Trophoblast cell (in vitro differentiated cells and primary cell): ENCODE data around the gene ADGRF3.
A peak's percentile ranks its signal among the peaks of the same experiment; 100 is the strongest.

ENCODE experiments used
- DNase-seq, 2 donors: peaks; one replicate each; pipeline ENCODE4 v3.0.0-alpha.2; 2016
- H2AFZ ChIP-seq: 2 replicates; pipeline ENCODE4 v1.6.1; 2013; ENCODE audit warnings: low read length, moderate library complexity, mild to moderate bottlenecking; ENCODE audit not compliant: insufficient read depth, poor library complexity
- H2AK5ac ChIP-seq: 2 replicates; pipeline ENCODE4 v1.6.1; 2013; ENCODE audit warnings: mild to moderate bottlenecking, low read length
- H2BK120ac ChIP-seq: 2 replicates; pipeline ENCODE4 v1.6.1; 2013; ENCODE audit warnings: low read length, mild to moderate bottlenecking, moderate library complexity; ENCODE audit not compliant: insufficient read depth, poor library complexity
- H2BK12ac ChIP-seq: 2 replicates; pipeline ENCODE4 v1.6.1; 2013; ENCODE audit warnings: mild to moderate bottlenecking, low read length, moderate library complexity
- H2BK5ac ChIP-seq: 2 replicates; pipeline ENCODE4 v1.6.1; 2013; ENCODE audit warnings: low read length, low read depth, moderate library complexity, mild to moderate bottlenecking; ENCODE audit not compliant: poor library complexity
- H3K14ac ChIP-seq: 2 replicates; pipeline ENCODE4 v1.6.1; 2013; ENCODE audit warnings: mild to moderate bottlenecking, low read length
- H3K18ac ChIP-seq: 2 replicates; pipeline ENCODE4 v1.6.1; 2013; ENCODE audit warnings: mild to moderate bottlenecking, low read length
- H3K23ac ChIP-seq: 2 replicates; pipeline ENCODE4 v1.6.1; 2013; ENCODE audit warnings: low read length
- H3K27ac ChIP-seq: 2 replicates; pipeline ENCODE4 v1.5.1; 2013; ENCODE audit warnings: low read depth, mild to moderate bottlenecking, inconsistent platforms, low read length, moderate library complexity
- H3K27me3 ChIP-seq: 2 replicates; pipeline ENCODE4 v1.6.1; 2013; ENCODE audit warnings: inconsistent platforms, mild to moderate bottlenecking, low read length, moderate library complexity; ENCODE audit not compliant: insufficient read depth
- H3K36me3 ChIP-seq, 2 experiments: 1 replicate in 1 of 2; 2 replicates in 1 of 2; pipeline ENCODE4 v1.6.1; 2013; ENCODE audit warnings: low read length in 2 of 2, mild to moderate bottlenecking in 2 of 2, moderate library complexity in 1 of 2; ENCODE audit not compliant: insufficient read depth in 2 of 2, control insufficient read depth in 1 of 2
- H3K4ac ChIP-seq: 2 replicates; pipeline ENCODE4 v1.6.1; 2013; ENCODE audit warnings: low read depth, mild to moderate bottlenecking, low read length, moderate library complexity
- H3K4me1 ChIP-seq, 2 experiments: 1 replicate in 1 of 2; 2 replicates in 1 of 2; pipeline ENCODE4 v1.6.1; 2013; ENCODE audit warnings: low read length in 2 of 2, mild to moderate bottlenecking in 2 of 2, moderate library complexity in 1 of 2; ENCODE audit not compliant: insufficient read depth in 2 of 2, control insufficient read depth in 1 of 2
- H3K4me2 ChIP-seq: 2 replicates; pipeline ENCODE4 v1.6.1; 2013; ENCODE audit warnings: inconsistent platforms, mild to moderate bottlenecking, low read length, moderate library complexity
- H3K4me3 ChIP-seq: 2 replicates; pipeline ENCODE4 v1.5.1; 2013; ENCODE audit warnings: mild to moderate bottlenecking, low read depth, low read length, inconsistent platforms
- H3K79me1 ChIP-seq: one replicate; pipeline ENCODE4 v1.6.1; 2013; ENCODE audit warnings: low read length
- H3K79me2 ChIP-seq: 2 replicates; pipeline ENCODE4 v1.6.1; 2013; ENCODE audit warnings: low read length, mild to moderate bottlenecking; ENCODE audit not compliant: control insufficient read depth, insufficient read depth, poor library complexity
- H3K9ac ChIP-seq: 2 replicates; pipeline ENCODE4 v1.6.1; 2013; ENCODE audit warnings: mild to moderate bottlenecking, low read length
- H3K9me3 ChIP-seq: 2 replicates; pipeline ENCODE4 v1.6.1; 2013; ENCODE audit warnings: low read depth, mild to moderate bottlenecking, control low read depth, inconsistent platforms, low read length; ENCODE audit not compliant: insufficient read depth
- H4K12ac ChIP-seq: 2 replicates; pipeline ENCODE4 v1.6.1; 2013; ENCODE audit warnings: low read depth, mild to moderate bottlenecking, low read length, moderate library complexity
- H4K8ac ChIP-seq: 2 replicates; pipeline ENCODE4 v1.6.1; 2013; ENCODE audit warnings: low read depth, mild to moderate bottlenecking, low read length, moderate library complexity
- H4K91ac ChIP-seq: one replicate; pipeline ENCODE4 v1.6.1; 2013; ENCODE audit warnings: low read depth, mild to moderate bottlenecking, low read length, moderate library complexity
- WGBS: extraction: QIAGEN DNeasy Blood & Tissue Kit; methylation state at CpG from one replicate; pipeline ENCODE4 v1.1.7; 2013; ENCODE audit warnings: missing lambda C conversion rate; ENCODE audit not compliant: insufficient read length, insufficient coverage; ENCODE audit errors: extremely low coverage; 5-methylcytosine and 5-hydroxymethylcytosine counted together

The ADGRF3 gene

DNA sequence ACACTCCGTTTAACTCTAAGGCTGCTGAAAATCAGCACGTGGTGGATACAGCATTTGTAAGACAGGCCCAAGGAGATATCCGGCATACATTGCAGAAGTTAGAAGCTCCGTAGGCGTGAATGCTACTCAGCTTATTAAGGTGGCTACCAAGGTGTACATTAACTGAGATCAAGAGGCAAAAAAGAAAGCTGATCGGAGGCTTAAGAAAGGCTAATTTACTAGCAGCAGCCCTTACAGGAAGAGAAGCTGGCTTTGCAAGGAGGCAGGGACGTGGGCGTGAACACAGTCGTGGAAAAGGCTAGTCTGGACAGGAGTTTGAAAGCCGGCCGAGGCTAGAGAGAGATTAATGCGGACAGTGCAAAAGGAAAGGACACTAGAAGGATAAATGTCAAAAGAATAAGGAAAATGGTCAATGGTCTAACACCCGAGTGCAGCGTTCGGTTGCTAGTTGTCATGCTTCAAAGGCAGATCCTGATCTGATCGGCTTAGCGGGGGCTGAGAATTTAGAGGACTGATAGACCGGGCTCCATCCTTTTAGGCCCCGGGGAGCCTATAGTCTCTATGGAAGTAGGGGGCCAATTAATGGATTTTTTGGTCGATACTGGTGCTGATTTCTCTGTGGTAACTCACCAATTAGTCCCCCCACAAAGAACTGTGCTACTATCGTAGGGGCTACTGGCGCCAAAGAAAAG is 46.2 kb downstream of the ADGRF3 start:
- Histone ChIP-seq H3K4ac (peak overlapping the region; percentile 41), H3K79me2 (peaks cover 3% of the 10 kb centered on the region), H2BK5ac (peak overlapping the region; percentile 49), H3K23ac (no peak overlapping the region), H3K36me3 (no peaks in the 10 kb centered on the region), H4K8ac (peak overlapping the region; percentile 69), H3K18ac (no peak overlapping the region), H3K14ac (peak overlapping the region; percentile 42), H3K27me3 (no peaks in the 10 kb centered on the region), H3K27ac (peak overlapping the region; percentile 94), H3K9me3 (peaks cover 3% of the 10 kb centered on the region), H3K4me1 (peaks cover 20 to 23% of the 10 kb centered on the region in 2 experiments), H2AK5ac (no peak overlapping the region), H3K4me3 (no peak overlapping the region), H3K4me2 (peak overlapping the region; percentile 65), H2BK120ac (peak overlapping the region; percentile 15), H2BK12ac (peak overlapping the region; percentile 85), H2AFZ (peak overlapping the region; percentile 88), H3K79me1 (peaks cover 20% of the 10 kb centered on the region), H4K91ac (peak overlapping the region; percentile 28), H4K12ac (peak overlapping the region; percentile 64), H3K9ac (no peak overlapping the region)
- WGBS = no CpG with 5 or more reads among the region's 22 CpGs
- DNase-seq = no peak

DNA sequence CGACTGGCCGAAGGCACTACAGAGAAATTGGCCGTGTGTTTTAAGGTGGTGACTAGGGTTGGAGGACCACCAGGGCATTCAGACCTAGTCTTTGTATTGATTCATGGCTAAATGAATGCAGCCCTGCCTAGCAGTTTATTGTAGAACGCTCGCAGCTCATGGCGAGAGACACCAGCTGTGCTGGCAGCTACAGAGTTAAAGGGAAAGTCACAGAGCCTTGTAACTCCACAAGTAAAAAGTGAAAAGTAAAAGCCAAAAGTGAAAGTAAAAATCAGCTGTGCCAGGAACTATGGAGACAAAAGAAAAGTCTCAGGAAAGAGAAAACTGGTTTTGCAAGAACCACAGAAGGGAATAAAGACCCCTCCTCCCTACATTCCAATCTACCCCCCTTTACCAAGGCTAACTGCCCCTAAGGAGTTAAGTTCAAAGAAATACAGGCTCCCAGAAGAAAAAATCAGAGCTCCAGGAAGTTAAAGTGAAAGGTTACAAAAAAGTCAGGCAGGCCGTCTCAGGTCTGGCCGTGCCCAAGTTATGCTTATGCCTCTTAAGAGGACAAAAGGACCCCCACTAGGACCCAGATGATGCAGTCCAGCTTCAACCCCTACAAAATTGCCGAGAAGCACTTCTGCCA is 47.0 kb downstream of the ADGRF3 start:
- Histone ChIP-seq H3K23ac (no peak overlapping the region), H4K91ac (peak overlapping the region; percentile 87), H4K12ac (peak overlapping the region; percentile 35), H3K18ac (peak overlapping the region; percentile 50), H3K36me3 (no peaks in the 10 kb centered on the region), H3K4me1 (peaks cover 20 to 23% of the 10 kb centered on the region in 2 experiments), H3K79me1 (peaks cover 20% of the 10 kb centered on the region), H3K4me2 (peak overlapping the region; percentile 72), H3K9me3 (peaks cover 3% of the 10 kb centered on the region), H2BK12ac (peak overlapping the region; percentile 15), H2BK120ac (peak overlapping the region; percentile 73), H3K9ac (peak overlapping the region; percentile 31), H4K8ac (peak overlapping the region; percentile 63), H3K79me2 (peaks cover 3% of the 10 kb centered on the region), H2AFZ (peak overlapping the region; percentile 25), H3K27me3 (no peaks in the 10 kb centered on the region), H3K14ac (peak overlapping the region; percentile 72), H3K4ac (peak overlapping the region; percentile 77), H3K4me3 (no peak overlapping the region), H3K27ac (peak overlapping the region; percentile 94), H2AK5ac (no peak overlapping the region), H2BK5ac (peak overlapping the region; percentile 90)
- peak; percentile 29 to 67 for DNase-seq
- no CpG with 5 or more reads among the region's 9 CpGs for WGBS

DNA sequence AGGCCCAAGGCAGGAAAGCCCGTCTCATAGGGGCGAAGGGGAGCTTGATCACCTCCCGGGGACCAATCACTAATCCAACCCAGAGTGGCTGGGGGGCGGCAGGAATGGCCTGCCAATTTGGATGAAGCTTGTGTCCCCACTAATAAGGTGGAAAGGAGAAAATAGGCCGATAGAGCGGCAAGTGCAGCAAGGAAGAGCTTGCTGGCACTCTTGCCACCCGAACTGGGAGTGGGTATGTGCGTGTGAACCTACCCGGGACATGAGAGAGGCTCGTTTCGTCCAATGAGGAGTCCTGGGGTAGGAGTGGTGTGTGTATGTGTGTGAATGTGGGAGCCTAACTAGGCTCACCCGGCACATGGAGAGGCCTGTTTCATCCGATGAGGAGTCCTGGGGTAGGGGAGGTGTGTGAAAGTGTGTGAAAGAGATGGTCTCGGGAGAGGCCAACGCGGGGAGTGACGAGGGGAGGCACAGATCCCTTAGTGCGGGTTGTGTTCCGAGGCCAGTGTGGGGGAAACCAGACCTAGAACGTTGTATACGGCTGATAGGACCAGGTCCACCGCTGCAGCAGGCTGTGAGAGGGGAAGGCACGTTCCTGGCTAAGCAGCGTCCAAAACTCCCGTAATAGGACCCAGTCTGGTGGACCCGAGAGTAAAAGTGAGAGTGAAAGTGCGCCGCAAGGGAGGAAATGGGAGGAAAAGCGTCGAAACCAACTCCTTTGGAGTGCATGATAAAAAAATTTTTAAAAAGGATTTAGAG is 47.8 kb downstream of the ADGRF3 start:
- Histone ChIP-seq H3K14ac (peak overlapping the region; percentile 38), H2AK5ac (no peak overlapping the region), H4K8ac (peak overlapping the region; percentile 52), H3K79me2 (peaks cover 3% of the 10 kb centered on the region), H3K4ac (peak overlapping the region; percentile 0), H3K4me3 (peak overlapping the region; percentile 2), H3K18ac (peak overlapping the region; percentile 30), H2BK120ac (peak overlapping the region; percentile 16), H3K27ac (peak overlapping the region; percentile 94), H3K27me3 (no peaks in the 10 kb centered on the region), H2BK5ac (peak overlapping the region; percentile 16), H3K36me3 (no peaks in the 10 kb centered on the region), H3K9me3 (peaks cover 3% of the 10 kb centered on the region), H4K91ac (peak overlapping the region; percentile 63), H3K79me1 (peaks cover 20% of the 10 kb centered on the region), H3K9ac (peak overlapping the region; percentile 75), H2BK12ac (peak overlapping the region; percentile 15), H3K4me2 (peak overlapping the region; percentile 72), H2AFZ (peak overlapping the region; percentile 8), H3K4me1 (peaks cover 20 to 23% of the 10 kb centered on the region in 2 experiments), H4K12ac (peak overlapping the region; percentile 5), H3K23ac (no peak overlapping the region)
- DNase-seq = peak in 1 of 2 donors; percentile 46
- no CpG with 5 or more reads among the region's 30 CpGs for WGBS

DNA sequence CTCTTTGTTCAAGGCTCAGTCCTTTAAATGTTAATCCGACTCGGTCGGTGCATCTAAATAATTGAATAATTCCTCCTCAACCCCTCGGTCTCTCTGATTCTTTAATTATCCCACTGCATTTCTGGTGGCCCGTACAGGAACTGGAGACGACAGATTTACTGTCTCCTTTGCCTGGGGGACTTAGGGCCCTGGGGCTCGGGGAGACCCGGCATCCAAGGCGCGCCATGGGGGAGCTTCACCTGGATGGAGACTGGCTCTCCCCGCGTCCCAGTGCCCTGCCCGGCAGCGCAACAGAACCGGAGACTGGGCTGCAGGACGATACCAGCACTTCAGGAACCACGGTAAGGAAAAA is 48.3 kb downstream of the ADGRF3 start:
- H3K9me3 ChIP-seq = peaks cover 3% of the 10 kb centered on the region
- H2BK120ac ChIP-seq = peak overlapping the region; percentile 16
- no peaks in the 10 kb centered on the region for H3K36me3 ChIP-seq
- H3K79me1 ChIP-seq = peaks cover 20% of the 10 kb centered on the region
- peak overlapping the region; percentile 15 for H2BK12ac ChIP-seq
- H3K27ac ChIP-seq = peak overlapping the region; percentile 94
- peak overlapping the region; percentile 52 for H4K8ac ChIP-seq
- H2AK5ac ChIP-seq = no peak overlapping the region
- no peak overlapping the region for H3K23ac ChIP-seq
- WGBS = no CpG with 5 or more reads among the region's 17 CpGs
- H3K79me2 ChIP-seq = peaks cover 3% of the 10 kb centered on the region
- H4K12ac ChIP-seq = no peak overlapping the region
- DNase-seq = peak in 1 of 2 donors; percentile 22
- H3K27me3 ChIP-seq = no peaks in the 10 kb centered on the region
- H3K4me2 ChIP-seq = peak overlapping the region; percentile 72
- peaks cover 20 to 23% of the 10 kb centered on the region in 2 experiments for H3K4me1 ChIP-seq
- H2AFZ ChIP-seq = peak overlapping the region; percentile 2
- H3K9ac ChIP-seq = no peak overlapping the region
- peak overlapping the region; percentile 17 for H3K18ac ChIP-seq
- no peak overlapping the region for H3K4me3 ChIP-seq
- peak overlapping the region; percentile 16 for H2BK5ac ChIP-seq
- H4K91ac ChIP-seq = peak overlapping the region; percentile 63
- peak overlapping the region; percentile 38 for H3K14ac ChIP-seq
- H3K4ac ChIP-seq = no peak overlapping the region
